HepG2 (cell line): ENCODE results near the gene ABHD2. TPM values are rescaled to one million over a fixed set of nuclear protein-coding genes. Genes with fewer than 3 reads are reported as not detected.
A peak's percentile ranks its signal among the peaks of the same experiment; 100 is the strongest.

ENCODE experiments used
- BHLHE40 ChIP-seq: IDR thresholded peaks from 2 replicates; pipeline ENCODE4 v1.6.1; 2011; ENCODE audit warnings: low read length, improper control_type of control experiment
- CBX1 ChIP-seq: IDR thresholded peaks from one replicate; pipeline ENCODE4 v1.6.1; 2016; ENCODE audit warnings: antibody characterized with exemption, low read depth
- CC2D1A ChIP-seq: sonication (generic); formaldehyde crosslinking; IDR thresholded peaks from 2 replicates; pipeline ENCODE4 v1.8.1; 2023; ENCODE audit warnings: mild to moderate bottlenecking, missing genetic modification reagents
- CREB1 ChIP-seq, 2 experiments: fragments of 450-650 bp in 1 of 2; IDR thresholded peaks; 2 replicates each; pipeline ENCODE4 v1.6.1; 2016 to 2017; ENCODE audit warnings: control low read depth in 1 of 2, mild to moderate bottlenecking in 1 of 2, missing compliant biosample characterization in 1 of 2, missing genetic modification characterization in 1 of 2
- FOXA3 ChIP-seq: IDR thresholded peaks from 2 replicates; pipeline ENCODE4 v1.6.1; 2016; ENCODE audit warnings: missing genetic modification reagents, missing compliant biosample characterization
- GABPA ChIP-seq, 2 experiments: IDR thresholded peaks; 2 replicates each; pipeline ENCODE4 v1.6.1; 2011 to 2016; ENCODE audit warnings: low read depth in 2 of 2, low read length in 1 of 2, missing biosample characterization in 1 of 2, missing genetic modification characterization in 1 of 2
- HIVEP1 ChIP-seq: sonication (generic); formaldehyde crosslinking; IDR thresholded peaks from 2 replicates; pipeline ENCODE4 v1.4.0; 2020; ENCODE audit warnings: mild to moderate bottlenecking, missing genetic modification reagents
- MTF1 ChIP-seq: sonication (generic); formaldehyde crosslinking; IDR thresholded peaks from 2 replicates; pipeline ENCODE4 v1.5.0; 2020; ENCODE audit warnings: missing genetic modification reagents
- MXI1 ChIP-seq: IDR thresholded peaks from 3 replicates; pipeline ENCODE4 v1.6.1; 2012; ENCODE audit warnings: low read depth, low read length, inconsistent platforms, borderline replicate concordance
- NFE2L2 ChIP-seq: fragments of 150-350 bp; IDR thresholded peaks from 2 replicates; pipeline ENCODE4 v1.6.1; 2014; ENCODE audit warnings: low read length
- PAWR ChIP-seq: sonication (generic); formaldehyde crosslinking; IDR thresholded peaks from 2 replicates; pipeline ENCODE4 v1.4.0; 2020; ENCODE audit warnings: missing genetic modification reagents, mild to moderate bottlenecking, borderline replicate concordance
- PHF5A ChIP-seq: IDR thresholded peaks from one replicate; pipeline ENCODE4 v1.6.1; 2018; ENCODE audit warnings: low read depth, missing genetic modification reagents; ENCODE audit not compliant: unreplicated experiment
- PREB ChIP-seq: sonication (generic); formaldehyde crosslinking; IDR thresholded peaks from 2 replicates; pipeline ENCODE4 v1.4.0; 2020; ENCODE audit warnings: missing genetic modification reagents
- SIX4 ChIP-seq: sonication (generic); formaldehyde crosslinking; IDR thresholded peaks from 2 replicates; pipeline ENCODE4 v1.4.0; 2020; ENCODE audit warnings: missing genetic modification reagents
- TBL1XR1 ChIP-seq: fragments of 150-350 bp; IDR thresholded peaks from 2 replicates; pipeline ENCODE4 v1.6.1; 2014; ENCODE audit warnings: borderline replicate concordance, low read length; ENCODE audit not compliant: partially characterized antibody
- TEAD3 ChIP-seq: optimal IDR thresholded peaks from 2 replicates; pipeline ENCODE3; 2016; ENCODE audit warnings: borderline replicate concordance
- ZKSCAN5 ChIP-seq: sonication (generic); formaldehyde crosslinking; IDR thresholded peaks from 2 replicates; pipeline ENCODE4 v1.5.1; 2020; ENCODE audit warnings: mild to moderate bottlenecking, missing genetic modification reagents
- ZNF10 ChIP-seq: sonication (generic); formaldehyde crosslinking; IDR thresholded peaks from 2 replicates; pipeline ENCODE4 v1.4.0; 2020; ENCODE audit warnings: mild to moderate bottlenecking, low read depth, missing genetic modification reagents, borderline replicate concordance
- ZNF224 ChIP-seq: sonication (generic); formaldehyde crosslinking; IDR thresholded peaks from 2 replicates; pipeline ENCODE4 v1.5.0; 2020; ENCODE audit warnings: mild to moderate bottlenecking, missing genetic modification reagents
- ZNF251 ChIP-seq: sonication (generic); formaldehyde crosslinking; IDR thresholded peaks from 2 replicates; pipeline ENCODE4 v1.9.0; 2021; ENCODE audit warnings: mild to moderate bottlenecking, missing genetic modification reagents
- ZNF34 ChIP-seq: sonication (generic); formaldehyde crosslinking; IDR thresholded peaks from 2 replicates; pipeline ENCODE4 v1.4.0; 2020; ENCODE audit warnings: mild to moderate bottlenecking, missing genetic modification reagents, borderline replicate concordance
- ZNF549 ChIP-seq: sonication (generic); formaldehyde crosslinking; IDR thresholded peaks from 2 replicates; pipeline ENCODE4 v1.5.0; 2020; ENCODE audit warnings: missing genetic modification reagents
- ZNF550 ChIP-seq: sonication (generic); formaldehyde crosslinking; IDR thresholded peaks from 2 replicates; pipeline ENCODE4 v1.4.0; 2020; ENCODE audit warnings: mild to moderate bottlenecking, missing genetic modification reagents, borderline replicate concordance
- ZNF558 ChIP-seq: sonication (generic); formaldehyde crosslinking; IDR thresholded peaks from 2 replicates; pipeline ENCODE4 v1.9.0; 2022; ENCODE audit warnings: mild to moderate bottlenecking, missing genetic modification reagents, borderline replicate concordance
- ZSCAN21 ChIP-seq: sonication (generic); formaldehyde crosslinking; IDR thresholded peaks from 2 replicates; pipeline ENCODE4 v1.8.0; 2022; ENCODE audit warnings: mild to moderate bottlenecking, missing genetic modification reagents, moderate library complexity, borderline replicate concordance
- ZSCAN31 ChIP-seq: sonication (generic); formaldehyde crosslinking; IDR thresholded peaks from 2 replicates; pipeline ENCODE4 v1.5.0; 2020; ENCODE audit warnings: low read depth, mild to moderate bottlenecking, missing genetic modification reagents
- ZZZ3 ChIP-seq: sonication (generic); formaldehyde crosslinking; IDR thresholded peaks from 2 replicates; pipeline ENCODE4 v1.4.0; 2020; ENCODE audit warnings: missing genetic modification reagents, mild to moderate bottlenecking, borderline replicate concordance
- polyA plus RNA-seq, 8 experiments: library from polyadenylated mRNA; depleted of rRNA in 3 of 8; stranded (reverse) in 7 of 8; unstranded in 1 of 8; fragments of >200 nt; fragmentation: Illumina TruSeq in 4 of 8; extraction: Trizol in 4 of 8; gene quantifications; 2 replicates each; pipeline versions ENCODE4 v1.2.1 to v1.2.3, GENCODE V29; 2011 to 2016; ENCODE audit warnings: low read depth in 4 of 8, missing spikeins in 1 of 8, mixed read lengths in 1 of 8; ENCODE audit not compliant: insufficient read depth in 1 of 8
- total RNA-seq, 5 experiments: library from RNA; depleted of rRNA; stranded (reverse); fragments of >200 nt; fragmentation: Illumina TruSeq; extraction: Trizol; gene quantifications; 2 replicates each; pipeline ENCODE4 v1.2.3, GENCODE V29; 2016; ENCODE audit warnings: low read depth in 1 of 5
- TF ChIP-seq, protein P1 (sequence below): sonication (generic); formaldehyde crosslinking; IDR thresholded peaks from 2 replicates; pipeline ENCODE4 v1.4.0; 2020; ENCODE audit warnings: missing genetic modification reagents
- TF ChIP-seq, protein P2 (sequence below): sonication (generic); formaldehyde crosslinking; IDR thresholded peaks from 2 replicates; pipeline ENCODE4 v1.8.1; 2023; ENCODE audit warnings: mild to moderate bottlenecking, missing genetic modification reagents

ABHD2 gene
- total and polyA plus RNA-seq, 2 of the 13 experiments (the other 11 are each of a cell fraction or from before 2014, with no cell fraction given): 14.8 to 22.4 TPM

DNA sequence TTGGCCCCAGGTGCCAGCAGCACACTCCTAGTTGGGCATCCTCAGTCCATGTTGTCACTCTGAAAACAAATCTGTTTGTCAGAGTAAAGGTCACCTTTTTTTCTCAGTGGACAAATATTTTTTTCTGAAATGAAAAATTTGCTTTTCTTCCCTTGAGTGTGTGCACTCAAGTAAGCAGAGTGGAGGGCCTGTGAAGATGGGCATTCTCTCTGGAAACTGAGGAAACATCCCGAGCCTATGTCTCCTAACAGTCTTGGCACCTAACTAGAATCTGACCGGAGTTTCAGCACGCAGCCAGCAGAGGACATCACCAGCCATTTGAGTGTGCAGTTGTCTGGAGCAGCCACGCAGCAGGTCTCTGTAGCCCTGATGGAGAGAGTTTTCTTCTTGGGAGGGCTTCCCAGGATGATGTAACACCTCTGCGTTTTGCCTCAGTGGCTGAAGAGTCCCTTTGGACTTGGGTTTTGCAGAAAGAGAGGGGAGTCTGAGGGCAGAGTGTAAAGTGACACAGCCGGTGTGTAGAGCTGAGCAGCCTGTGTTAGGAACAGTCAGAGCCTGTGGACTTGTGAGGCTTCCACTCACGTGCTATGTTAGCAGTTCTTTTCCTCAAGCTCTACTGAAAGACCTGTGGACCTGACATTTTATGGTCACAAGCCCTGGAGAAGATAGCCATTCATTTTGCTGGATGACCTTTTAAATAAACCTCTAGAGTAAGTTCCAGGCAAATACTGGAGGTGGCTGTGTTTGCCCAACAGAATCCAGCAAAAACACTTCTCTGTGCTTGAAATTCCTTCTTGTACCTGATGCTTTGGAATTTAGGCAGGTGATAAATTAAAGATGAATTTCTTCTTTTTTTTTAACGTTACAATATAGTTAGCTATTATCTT is 51.6 kb downstream of the ABHD2 start (continued):
- no peak for TF ChIP-seq MXI1
- no peak for TF ChIP-seq PHF5A
- no peak for TF ChIP-seq CC2D1A (CRISPR knock-in tag)
- no peak for TF ChIP-seq TBL1XR1
- no peak for TF ChIP-seq SIX4 (CRISPR knock-in tag)
- TF ChIP-seq ZNF224 (CRISPR knock-in tag): 0 out of 2 replicates have a peak, but pooled peaks have one; percentile 35
- no peak for TF ChIP-seq NFE2L2
- TF ChIP-seq HIVEP1 (CRISPR knock-in tag): no peak
- no peak for TF ChIP-seq MTF1 (CRISPR knock-in tag)
- no peak for TF ChIP-seq TEAD3 (CRISPR knock-in tag)
- no peak; the same call in 1 of the 2 replicates for TF ChIP-seq ZSCAN21
- no peak for TF ChIP-seq ZNF558 (CRISPR knock-in tag)
- no peak for TF ChIP-seq PAWR (CRISPR knock-in tag)
- peak; percentile 15; the same call in 1 of the 2 replicates for TF ChIP-seq ZSCAN31
- TF ChIP-seq, protein P1, sequence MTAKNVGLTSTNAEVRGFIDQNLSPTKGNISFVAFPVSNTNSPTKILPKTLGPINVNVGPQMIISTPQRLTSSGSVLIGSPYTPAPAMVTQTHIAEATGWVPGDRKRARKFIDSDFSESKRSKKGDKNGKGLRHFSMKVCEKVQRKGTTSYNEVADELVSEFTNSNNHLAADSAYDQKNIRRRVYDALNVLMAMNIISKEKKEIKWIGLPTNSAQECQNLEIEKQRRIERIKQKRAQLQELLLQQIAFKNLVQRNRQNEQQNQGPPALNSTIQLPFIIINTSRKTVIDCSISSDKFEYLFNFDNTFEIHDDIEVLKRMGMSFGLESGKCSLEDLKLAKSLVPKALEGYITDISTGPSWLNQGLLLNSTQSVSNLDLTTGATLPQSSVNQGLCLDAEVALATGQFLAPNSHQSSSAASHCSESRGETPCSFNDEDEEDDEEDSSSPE (CRISPR knock-in tag): no peak
- no peak for TF ChIP-seq GABPA (IDR thresholded peaks at IDR 0.05; ENCODE audit: low read depth, low read length)
- no peak for TF ChIP-seq GABPA (CRISPR knock-in tag; IDR thresholded peaks at IDR 0.05; ENCODE audit: low read depth)
- TF ChIP-seq ZNF34: no peak
- TF ChIP-seq FOXA3: peak; percentile 55
- no peak for TF ChIP-seq CREB1 (IDR thresholded peaks at IDR 0.05)
- no peak for TF ChIP-seq CREB1 (CRISPR knock-in tag; IDR thresholded peaks at IDR 0.05)
- TF ChIP-seq ZNF10: no peak
- TF ChIP-seq ZKSCAN5 (CRISPR knock-in tag): no peak
- no peak for TF ChIP-seq CBX1
- TF ChIP-seq ZNF550 (CRISPR knock-in tag): no peak
- no peak for TF ChIP-seq ZZZ3 (CRISPR knock-in tag)
- no peak for TF ChIP-seq ZNF549 (CRISPR knock-in tag)
- TF ChIP-seq ZNF251 (CRISPR knock-in tag): no peak
- TF ChIP-seq BHLHE40: peak; percentile 57; the same call in 1 of the 2 replicates
- TF ChIP-seq, protein P2, sequence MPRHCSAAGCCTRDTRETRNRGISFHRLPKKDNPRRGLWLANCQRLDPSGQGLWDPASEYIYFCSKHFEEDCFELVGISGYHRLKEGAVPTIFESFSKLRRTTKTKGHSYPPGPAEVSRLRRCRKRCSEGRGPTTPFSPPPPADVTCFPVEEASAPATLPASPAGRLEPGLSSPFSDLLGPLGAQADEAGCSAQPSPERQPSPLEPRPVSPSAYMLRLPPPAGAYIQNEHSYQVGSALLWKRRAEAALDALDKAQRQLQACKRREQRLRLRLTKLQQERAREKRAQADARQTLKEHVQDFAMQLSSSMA: no peak
- no peak for TF ChIP-seq PREB (CRISPR knock-in tag)
